ENCODE results near the gene COX4I2. TPM values are rescaled to one million over a fixed set of nuclear protein-coding genes. Genes with fewer than 3 reads are reported as not detected.

The COX4I2 gene
- total and polyA plus RNA-seq, 2 of the 4 experiments (the other 2 are of a cell fraction): not detected

DNA sequence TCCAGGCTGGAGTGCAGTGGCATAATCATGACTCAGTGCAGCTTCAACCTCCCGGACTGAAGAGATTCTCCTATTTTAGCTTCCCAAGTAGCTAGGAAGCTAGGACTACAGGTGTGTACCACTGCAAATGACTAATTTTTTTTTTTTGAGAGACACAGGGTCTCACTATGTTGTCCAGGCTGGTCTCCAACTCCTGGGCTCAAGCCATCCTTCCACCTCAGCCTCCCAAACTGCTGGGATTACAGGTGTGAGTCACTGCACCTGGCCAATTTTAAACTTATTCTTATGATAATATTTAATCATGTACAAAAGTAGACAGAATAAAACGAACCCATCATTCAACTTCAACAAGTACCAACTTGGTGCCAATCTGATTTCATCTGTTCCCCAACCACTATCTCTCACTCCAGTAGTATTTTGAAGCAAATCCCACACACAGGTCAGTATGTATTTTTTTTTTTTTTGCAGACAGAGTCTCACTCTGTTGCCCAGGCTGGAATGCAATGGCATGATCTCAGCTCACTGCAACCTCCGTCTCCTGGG, 52.5 kb downstream of the COX4I2 start:
- no peaks in the 10 kb centered on the region for H3K9me3 ChIP-seq (ENCODE audit: control insufficient read depth, insufficient read depth, low read length)
- ATAC-seq (ENCODE audit: low read depth): no peak
- BruUV-seq (replicated peaks): no TSS peak
- no peak overlapping the region for H2AK9ac ChIP-seq (replicated peaks; ENCODE audit: low read depth, low read length, poor library complexity)
- intact Hi-C loops (cut with micrococcal nuclease) (no loop called here), dilution Hi-C loops (cut with HindIII; ENCODE audit: low sequenced_read_pairs, unreplicated experiment) (no loop called here), in situ Hi-C loops (cut with MboI; ENCODE audit: low sequenced_read_pairs) (no loop called here)
- H2AK5ac ChIP-seq (ENCODE audit: low read depth, low read length): no peak overlapping the region
- H3K9me1 ChIP-seq (ENCODE audit: insufficient read depth, low read length): peaks cover 18% of the 10 kb centered on the region; the same call in 1 of the 2 replicates
- H3K4me2 ChIP-seq (ENCODE audit: low read depth, low read length): no peak overlapping the region
- DNase-seq: no peak
- H2BK120ac ChIP-seq (ENCODE audit: low read depth, low read length): no peak overlapping the region
- H3K36me3 ChIP-seq (ENCODE audit: control insufficient read depth, insufficient read depth, low read length): peaks cover 7% of the 10 kb centered on the region; the same call in 1 of the 2 replicates
- no peak overlapping the region for H3K14ac ChIP-seq (replicated peaks; ENCODE audit: low read depth, low read length)
- no peak overlapping the region for H3K18ac ChIP-seq (ENCODE audit: low read depth, low read length)
- peaks cover 8% of the 10 kb centered on the region for H3K4me1 ChIP-seq (ENCODE audit: control insufficient read depth, insufficient read depth, low read length)
- no peaks in the 10 kb centered on the region for H3K27me3 ChIP-seq (ENCODE audit: control insufficient read depth, insufficient read depth, low read length)
- no peak overlapping the region for H4K8ac ChIP-seq (ENCODE audit: low read depth in 2 of 2, low read length in 2 of 2)
- no peak overlapping the region for H3K27ac ChIP-seq (ENCODE audit: insufficient read depth, low read length)
- no peaks in the 10 kb centered on the region; the same call in 1 of the 2 replicates for H4K20me1 ChIP-seq (ENCODE audit: insufficient read depth, low read length)
- H2BK15ac ChIP-seq (ENCODE audit: low read depth, low read length): no peak overlapping the region
- no peak overlapping the region for H4K5ac ChIP-seq (ENCODE audit: low read depth, low read length)
- H3K9ac ChIP-seq (ENCODE audit: low read depth, low read length): no peak overlapping the region
- H2BK5ac ChIP-seq (ENCODE audit: low read depth, low read length, poor library complexity, severe bottlenecking): no peak overlapping the region
- TF ChIP-seq RFX5 (IDR thresholded peaks at IDR 0.05; ENCODE audit: low read depth, low read length): no peak
- TF ChIP-seq MAZ (IDR thresholded peaks at IDR 0.05; ENCODE audit: borderline replicate concordance, low read depth, low read length): no peak
- no peak for TF ChIP-seq SMC3 (IDR thresholded peaks at IDR 0.05; ENCODE audit: low read depth, low read length)
- TF ChIP-seq MAFK (IDR thresholded peaks at IDR 0.05; ENCODE audit: low read depth, low read length): no peak
- TF ChIP-seq RAD21 (IDR thresholded peaks at IDR 0.05; ENCODE audit: low read length): no peak
- no peak for TF ChIP-seq POLR2A (IDR thresholded peaks at IDR 0.05; ENCODE audit: low read depth, low read length)
- no peak for TF ChIP-seq CHD1 (IDR thresholded peaks at IDR 0.05; ENCODE audit: low read depth, low read length)
- TF ChIP-seq USF2 (IDR thresholded peaks at IDR 0.05; ENCODE audit: low read depth, low read length): no peak
- TF ChIP-seq BHLHE40 (IDR thresholded peaks at IDR 0.05; ENCODE audit: low read depth, low read length): no peak
- H3K79me1 ChIP-seq (ENCODE audit: low read depth in 1 of 2, low read length in 2 of 2): peaks cover 56 to 84% of the 10 kb centered on the region in 2 experiments
- WGBS, 2 experiments (ENCODE audit: extremely low coverage in 2 of 2, insufficient read length in 1 of 2): 100% methylated on average over 1 of the region's 3 CpGs; no CpG with 5 or more reads in 1 of the 2 experiments
- no peak overlapping the region for H3K23ac ChIP-seq (ENCODE audit: low read depth, low read length)
- ChIA-PET POLR2A (ENCODE audit: unreplicated experiment) (no interaction called here), CTCF (no interaction called here)
- no peak overlapping the region for H3K4me3 ChIP-seq (ENCODE audit: insufficient read depth, low read depth, low read length)
- H2AFZ ChIP-seq (replicated peaks; ENCODE audit: low read length, poor library complexity): no peak overlapping the region
- H2BK20ac ChIP-seq (ENCODE audit: low read depth, low read length): no peak overlapping the region
- no peak overlapping the region for H3K56ac ChIP-seq (ENCODE audit: extremely low read depth, insufficient read depth, low read length)
- no peak overlapping the region for H4K91ac ChIP-seq (ENCODE audit: insufficient read depth, low read depth, low read length)
- H3K4ac ChIP-seq (ENCODE audit: low read depth, low read length): no peak overlapping the region
